ENCODE data around the gene SPSB1.

The SPSB1 gene

DNA sequence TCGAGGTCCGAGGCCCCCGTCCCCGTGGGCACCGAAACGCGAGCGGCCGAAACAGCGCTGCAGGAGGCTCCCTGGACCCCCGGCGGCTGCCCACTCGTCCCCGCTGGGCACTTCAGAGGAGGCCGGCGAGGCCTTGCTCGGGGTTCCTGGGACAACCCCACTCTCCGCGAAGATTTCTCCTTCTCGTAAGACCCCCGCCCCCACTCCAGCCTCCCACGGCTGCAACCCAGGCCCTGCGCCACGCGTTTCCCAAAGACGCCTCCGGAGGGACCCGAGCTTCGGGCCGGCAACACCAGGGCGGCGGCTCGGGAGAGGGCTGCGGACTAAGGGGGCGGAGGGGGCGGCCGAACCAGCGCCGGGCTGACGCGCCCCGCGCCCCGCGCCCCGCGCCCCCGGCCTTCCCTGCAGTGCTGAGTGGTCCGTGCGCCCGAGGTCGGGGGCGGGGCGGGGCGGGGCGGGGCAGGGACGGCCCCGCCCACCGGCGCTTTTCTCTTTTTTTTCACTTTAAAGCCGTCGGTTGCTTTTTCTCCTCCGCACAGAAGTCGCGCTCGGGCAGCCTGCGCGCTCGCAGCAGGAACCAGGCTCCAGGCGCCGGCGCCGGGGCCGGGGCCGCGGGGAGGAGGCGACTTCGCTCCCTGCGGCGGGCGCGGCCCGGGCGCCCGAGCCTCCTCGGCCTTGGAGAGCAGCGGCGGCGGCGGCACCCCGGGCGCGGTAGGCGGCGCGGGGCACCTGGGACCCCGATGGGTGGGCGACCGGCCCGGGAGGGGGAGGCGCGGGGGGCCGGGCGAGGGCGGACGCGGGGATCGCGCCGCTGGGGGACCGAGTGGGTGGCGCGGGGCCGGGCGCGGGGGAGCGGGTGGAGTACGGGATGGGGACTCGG lies at the start of gene SPSB1:
TSS of gene SPSB1 (plus strand) at position 534 of the 880 bp plus-strand sequence. CDS start 62,998 bp downstream, outside the sequence.
- peak; percentile 80 for DNase-seq (ENCODE audit: low spot score)

DNA sequence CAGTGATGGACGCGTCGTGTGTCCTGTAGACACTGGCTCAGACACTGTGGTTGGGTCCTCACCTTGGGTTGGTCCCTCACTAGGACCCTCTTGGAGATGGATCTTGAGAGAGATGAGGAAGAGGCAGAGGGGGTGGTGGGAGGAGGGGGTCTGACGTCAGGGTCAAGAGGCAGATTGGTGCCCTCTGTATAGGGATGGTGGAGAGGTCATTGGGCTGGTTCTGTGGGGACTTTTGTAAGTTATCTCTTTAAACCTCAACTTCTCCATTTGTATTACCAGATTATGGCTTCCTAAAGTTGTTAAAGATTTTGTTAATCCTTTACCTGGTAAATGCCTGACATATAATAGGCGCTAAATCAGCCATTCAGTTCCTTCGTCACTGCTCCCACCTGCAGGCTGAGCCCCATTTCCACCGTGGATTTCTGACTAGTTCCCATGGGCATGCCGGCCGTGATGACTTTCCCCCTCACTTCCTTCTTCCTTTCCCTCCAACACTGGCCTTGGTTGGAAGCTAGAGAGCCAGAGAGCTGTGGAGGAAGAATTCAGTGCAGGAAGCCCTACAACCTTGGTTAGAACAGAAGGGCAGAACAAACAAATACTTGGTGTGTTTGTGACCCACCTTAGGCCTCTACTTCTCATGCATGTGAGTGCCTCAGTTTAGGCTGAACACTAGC lies 49.5 kb upstream of the SPSB1 start:
- no peak for DNase-seq (ENCODE audit: low spot score)

DNA sequence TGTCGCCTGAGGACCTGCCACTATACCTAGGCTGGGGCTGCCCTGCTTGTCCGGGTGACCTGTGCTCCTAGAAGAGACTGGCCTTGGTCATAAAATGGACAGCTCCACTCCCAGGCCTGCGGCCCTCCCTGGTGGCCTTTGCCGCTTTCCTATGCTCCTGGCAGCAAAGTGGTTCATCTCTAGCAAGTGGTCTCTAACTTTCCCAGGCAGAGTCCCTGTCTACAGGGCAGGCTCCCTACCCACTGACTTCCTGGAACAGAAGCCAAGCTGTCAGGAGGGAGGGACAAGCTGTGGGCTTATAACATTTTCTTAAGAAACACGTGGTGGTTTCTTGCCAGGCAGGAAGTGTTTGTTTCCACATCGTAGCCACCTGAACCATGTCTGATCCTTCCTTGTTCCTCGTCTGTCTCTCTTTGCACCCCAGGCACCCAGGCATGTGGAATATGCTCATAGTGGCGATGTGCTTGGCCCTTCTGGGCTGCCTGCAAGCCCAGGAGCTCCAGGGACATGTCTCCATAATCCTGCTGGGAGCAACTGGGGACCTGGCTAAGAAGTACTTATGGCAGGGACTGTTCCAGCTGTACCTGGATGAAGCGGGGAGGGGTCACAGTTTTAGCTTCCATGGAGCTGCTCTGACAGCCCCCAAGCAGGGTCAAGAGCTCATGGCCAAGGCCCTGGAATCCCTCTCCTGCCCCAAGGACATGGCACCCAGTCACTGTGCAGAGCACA lies 48.0 kb upstream of the SPSB1 start:
- DNase-seq (ENCODE audit: low spot score) = no peak

DNA sequence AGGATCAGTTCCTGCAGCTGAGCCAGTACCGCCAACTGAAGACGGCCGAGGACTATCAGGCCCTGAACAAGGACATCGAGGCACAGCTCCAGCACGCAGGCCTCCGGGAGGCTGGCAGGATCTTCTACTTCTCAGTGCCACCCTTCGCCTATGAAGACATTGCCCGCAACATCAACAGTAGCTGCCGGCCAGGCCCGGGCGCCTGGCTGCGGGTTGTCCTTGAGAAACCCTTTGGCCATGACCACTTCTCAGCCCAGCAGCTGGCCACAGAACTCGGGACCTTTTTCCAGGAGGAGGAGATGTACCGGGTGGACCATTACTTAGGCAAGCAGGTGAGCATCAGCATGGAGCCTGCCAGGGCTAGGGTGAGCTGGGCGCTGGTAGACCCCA lies 47.5 kb upstream of the SPSB1 start:
- DNase-seq (ENCODE audit: low spot score) = no peak

DNA sequence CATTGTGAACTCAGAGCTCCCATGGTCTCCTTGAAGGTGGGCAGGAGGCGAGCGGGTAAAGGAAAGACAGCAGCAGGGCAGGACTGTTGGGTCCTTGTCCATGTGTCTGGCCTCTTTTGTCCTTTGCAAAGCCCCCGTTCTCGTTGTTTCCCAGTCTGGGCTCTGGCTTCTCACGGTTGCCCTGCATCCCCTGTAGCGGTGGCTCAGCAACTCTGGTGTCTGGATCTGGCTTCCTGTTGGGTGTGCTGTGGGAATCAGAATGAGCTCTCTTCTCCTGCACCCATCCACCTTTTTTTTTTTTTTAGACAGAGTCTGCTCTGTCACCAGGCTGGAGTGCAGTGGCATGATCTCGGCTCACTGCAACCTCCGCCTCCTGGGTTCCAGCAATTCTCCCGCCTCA lies 47.0 kb upstream of the SPSB1 start:
- no peak for DNase-seq (ENCODE audit: low spot score)

DNA sequence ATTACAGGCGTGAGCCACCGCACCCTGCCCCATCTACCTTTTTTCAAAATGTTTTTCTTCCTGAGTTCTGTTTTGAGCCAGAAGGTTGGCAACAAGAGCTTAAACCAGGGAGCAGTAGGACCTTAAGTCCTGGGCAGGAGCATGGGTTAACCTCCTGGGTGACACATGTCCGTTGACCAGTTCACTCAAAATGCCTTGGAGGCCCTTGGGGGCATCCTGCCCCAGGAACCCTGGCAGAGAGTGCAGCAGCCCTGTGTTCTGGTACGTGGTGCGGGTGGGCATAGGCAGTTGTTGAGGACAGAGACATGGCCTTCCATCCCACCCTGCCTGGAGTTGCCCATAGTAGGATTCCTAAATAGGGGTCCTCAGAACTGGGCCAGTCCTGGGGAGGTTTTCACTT lies 46.5 kb upstream of the SPSB1 start:
- no peak for DNase-seq (ENCODE audit: low spot score)

DNA sequence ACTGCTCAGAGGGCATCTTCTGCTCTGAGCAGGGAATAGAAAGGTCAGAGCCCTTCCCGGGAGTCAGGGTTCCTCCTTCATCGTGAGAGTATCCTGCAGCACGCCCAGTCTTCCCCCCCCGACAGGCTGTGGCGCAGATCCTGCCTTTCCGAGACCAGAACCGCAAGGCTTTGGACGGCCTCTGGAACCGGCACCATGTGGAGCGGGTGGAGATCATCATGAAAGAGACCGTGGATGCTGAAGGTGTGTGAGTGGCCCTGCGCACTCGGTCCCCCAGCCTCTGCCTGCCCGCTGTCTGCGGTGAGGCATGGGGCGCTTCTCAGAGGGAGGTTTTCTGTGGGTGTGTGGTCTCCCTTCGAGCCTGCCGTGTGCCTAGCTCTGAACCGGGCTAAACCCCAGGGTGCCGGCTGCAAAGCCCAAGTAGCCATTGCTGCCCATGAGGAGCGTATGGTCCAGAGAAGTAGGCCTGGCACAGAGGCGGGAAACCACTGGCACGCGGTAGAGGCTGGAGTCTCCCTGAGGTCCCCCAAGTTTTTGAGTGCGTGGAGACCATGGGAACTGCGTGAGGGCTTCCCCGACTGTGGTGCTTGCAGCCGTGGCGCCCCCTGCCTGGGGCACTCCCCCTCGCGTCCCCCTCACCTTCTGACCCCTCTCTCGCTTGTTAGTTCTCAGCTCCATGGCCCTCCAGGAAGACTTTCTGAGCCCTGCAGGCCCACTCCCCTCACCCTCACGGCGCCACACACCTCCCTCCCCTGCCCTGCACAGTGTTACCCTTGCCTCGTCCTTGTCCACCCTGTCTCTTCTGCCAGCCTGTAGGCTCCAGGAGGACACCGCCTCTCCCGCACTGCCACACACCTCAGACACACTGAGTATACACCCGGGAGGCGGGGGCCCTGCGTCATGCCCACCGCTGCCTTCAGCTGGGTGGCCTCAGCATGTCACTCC lies 45.6 kb upstream of the SPSB1 start:
- DNase-seq (ENCODE audit: low spot score) = no peak

DNA sequence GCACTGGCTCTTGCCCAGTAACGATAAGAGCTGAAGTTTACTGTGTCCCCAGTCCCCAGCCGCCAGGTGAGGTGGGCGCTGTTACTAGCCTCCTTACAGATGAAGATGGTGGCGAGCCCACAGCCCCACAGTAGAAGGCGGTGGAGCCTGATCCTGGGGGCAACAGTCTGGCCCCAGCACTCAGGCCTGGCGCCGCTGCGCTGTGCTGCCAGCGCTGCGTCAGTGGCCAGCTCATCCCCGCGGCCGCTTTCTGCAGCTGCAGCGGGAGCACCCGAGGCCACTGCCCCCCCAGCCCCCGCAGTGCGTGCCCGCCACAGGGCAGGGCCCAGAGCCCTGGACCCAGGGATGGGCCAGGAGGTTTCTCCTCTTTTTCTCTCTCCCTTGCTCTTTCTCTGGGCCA lies 44.8 kb upstream of the SPSB1 start:
- DNase-seq (ENCODE audit: low spot score) = no peak

DNA sequence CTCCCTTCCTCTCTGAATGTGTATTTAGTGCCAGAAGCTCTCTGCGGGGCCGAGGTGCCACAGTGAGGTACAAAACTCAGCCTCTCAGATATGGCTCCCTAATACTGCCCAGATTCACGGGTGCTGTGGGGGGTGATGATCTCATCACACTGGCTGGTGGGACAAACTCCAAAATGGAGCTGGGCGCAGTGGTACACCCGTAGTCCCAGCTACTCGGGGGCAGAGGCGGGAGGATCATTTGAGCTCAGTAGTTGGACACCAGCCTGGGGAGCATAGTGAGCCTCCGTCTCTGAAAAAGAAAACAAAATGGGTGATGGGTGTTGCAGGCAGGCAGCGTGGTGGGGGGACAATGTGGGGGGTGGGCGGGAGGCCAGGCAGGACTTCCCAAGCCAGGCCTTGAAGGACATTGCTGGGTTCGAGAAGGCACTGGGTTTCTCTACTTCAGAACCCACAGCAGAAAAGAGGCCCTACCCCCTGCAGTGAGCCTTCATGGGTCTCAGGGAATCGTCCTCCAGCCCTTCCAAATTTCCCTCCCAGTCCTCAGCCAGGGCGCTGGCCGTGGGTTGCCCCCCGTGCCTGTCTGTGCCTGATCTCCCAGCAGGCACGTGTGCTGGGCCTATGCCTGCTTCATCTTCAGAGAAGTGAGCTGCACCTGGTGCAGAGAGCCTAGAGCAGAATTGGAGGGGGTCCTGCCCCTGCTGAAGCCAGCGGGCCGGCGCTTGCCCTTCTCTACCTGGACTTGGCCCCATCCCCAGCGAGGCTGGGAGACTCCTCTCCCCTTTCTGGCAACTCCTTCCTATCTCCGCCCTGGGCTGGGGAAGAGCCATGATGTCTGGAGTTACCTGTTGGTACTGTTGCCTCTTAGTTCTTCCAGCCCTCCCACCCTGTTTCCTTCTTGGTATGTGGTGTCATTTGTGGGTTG lies 44.1 kb upstream of the SPSB1 start:
- no peak for DNase-seq (ENCODE audit: low spot score)

DNA sequence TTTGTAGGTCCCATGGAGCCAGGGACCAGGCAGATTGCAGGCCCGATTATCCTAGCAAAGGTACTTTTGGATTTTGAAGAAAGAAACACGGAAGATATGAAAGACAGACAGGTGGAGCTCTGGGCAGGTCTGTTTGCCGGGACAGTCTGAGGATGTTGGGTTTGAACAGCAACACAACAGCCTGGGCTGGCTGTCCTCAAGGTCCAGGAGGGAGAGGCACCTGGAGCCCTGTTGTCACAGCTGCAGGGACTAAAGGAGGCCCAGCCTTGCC lies 43.5 kb upstream of the SPSB1 start:
- no peak for DNase-seq (ENCODE audit: low spot score)

DNA sequence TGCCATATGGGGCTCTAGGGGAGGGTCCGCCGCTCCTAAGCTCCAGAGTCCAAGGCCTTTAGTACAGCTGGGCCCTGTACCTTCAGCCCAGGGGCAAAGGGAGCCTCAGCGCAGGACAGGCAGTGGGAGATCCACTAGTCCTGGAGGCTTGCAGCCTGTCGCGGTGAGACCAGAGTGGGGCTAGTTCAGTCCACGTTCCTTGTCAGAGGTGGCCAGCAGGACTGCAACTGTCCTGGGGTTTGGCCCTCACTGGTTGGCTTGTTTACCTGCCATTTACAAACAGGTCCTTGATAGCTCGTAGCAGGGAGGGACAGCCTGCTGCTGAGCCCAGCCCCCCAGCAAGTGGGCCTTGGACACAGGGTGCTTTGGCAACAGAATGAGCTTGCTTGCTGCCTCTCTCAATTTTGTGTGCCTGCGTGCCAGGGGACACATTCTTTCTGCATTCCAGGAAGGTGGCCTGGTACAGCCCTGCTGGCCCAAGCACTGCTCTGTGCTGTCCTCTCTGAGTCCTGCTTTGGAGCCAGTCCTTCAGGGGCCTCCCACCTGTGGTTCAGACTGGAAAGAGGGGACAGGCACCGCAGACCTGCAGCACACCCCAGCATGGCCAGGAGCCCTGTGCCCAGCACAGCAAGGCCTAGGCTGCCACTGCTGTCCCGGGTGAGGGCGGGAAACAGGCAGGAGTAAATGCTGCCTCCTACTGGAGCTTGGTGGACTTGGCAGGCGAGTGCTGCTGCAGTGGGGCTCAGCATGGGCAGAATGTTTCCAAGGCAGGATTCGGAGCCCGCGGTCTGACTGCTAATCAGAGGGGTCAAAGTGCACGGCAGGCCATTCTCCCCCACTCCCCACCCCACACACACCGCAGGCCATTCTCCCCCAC lies 42.9 kb upstream of the SPSB1 start:
- peak; percentile 85 for DNase-seq (ENCODE audit: low spot score)

DNA sequence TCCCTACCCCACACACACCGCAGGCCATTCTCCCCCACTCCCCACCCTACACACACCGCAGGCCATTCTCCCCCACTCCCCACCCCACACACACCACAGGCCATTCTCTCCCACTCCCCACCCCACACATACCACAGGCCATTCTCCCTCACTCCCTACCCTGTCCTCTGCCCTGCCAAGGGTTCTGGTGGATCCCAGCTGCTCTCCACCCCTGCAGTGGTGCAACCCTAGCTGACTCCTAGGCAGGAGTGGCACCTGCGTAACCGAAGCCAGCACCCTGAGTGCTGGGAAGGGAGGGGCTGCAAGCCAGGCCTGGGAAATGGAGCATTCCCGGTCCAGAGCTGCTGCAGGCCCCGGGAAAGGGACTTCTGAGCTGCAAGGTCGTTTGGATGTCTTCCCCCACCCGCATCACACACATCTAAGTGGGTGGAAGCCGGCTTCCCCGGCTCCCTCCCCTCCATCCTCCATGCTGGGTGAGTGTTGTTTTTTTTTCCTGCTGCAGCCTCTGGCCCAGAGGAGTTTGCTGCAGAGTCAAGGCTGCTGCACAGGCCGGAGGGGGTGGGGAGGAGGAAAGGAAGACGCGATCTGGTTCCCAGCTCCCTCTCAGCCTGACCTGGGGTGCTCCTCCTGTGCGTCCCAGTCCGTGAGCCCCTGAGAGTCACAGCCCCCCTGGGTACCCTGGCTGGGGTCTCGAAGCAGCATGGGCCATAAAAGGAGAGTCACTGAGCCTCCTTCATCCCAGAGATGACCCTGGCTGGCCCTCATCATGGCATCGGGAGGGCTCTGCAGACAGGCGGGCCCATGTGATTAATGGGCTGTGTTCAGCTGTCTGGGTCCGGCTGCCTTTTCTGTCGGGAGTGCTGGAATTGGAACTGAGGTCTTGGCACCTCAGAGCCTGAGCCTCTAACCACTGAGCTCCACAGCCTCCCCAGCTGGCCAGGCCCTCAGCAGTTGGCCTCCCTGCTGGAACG lies 42.0 kb upstream of the SPSB1 start:
- no peak for DNase-seq (ENCODE audit: low spot score)

DNA sequence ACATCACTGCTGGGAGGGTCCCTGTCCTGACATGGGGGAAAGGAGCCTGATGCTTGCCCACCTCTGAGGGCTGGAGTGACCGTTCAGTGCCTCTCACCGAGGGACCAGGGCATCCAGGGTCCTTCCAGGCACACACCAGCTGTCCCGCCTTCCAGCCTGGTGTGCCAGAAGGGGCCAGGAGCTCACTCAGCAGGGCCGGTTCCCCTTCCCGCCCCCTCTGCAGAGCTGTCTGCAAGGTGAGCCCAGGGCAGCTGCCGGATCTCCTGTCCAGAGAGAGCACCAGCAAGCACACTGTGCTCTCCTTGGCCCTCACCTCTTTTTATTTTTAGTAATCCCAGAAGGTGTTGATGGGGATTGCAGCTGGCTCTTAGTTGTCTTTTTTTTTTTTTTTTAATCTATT lies 41.2 kb upstream of the SPSB1 start:
- no peak for DNase-seq (ENCODE audit: low spot score)

DNA sequence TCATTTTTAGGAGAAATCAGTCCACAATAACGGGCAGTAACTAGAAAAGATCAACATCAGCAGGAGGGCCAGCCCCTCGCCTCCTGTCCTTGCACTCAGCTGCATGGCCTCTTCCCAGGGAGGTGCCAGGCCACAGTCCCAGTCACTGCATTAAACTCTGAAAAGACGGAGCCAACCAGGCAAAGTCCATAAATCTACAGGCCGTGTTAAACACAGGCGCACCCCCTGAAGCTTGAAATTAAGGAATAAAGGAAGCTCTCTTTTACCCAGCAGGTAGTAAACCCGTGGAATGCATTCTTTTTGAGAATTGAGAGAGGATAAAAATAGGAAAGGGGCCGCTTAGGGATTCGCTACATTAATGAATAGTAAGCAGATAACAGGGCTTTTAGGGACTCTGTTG lies 39.7 kb upstream of the SPSB1 start:
- DNase-seq (ENCODE audit: low spot score) = peak; percentile 67

DNA sequence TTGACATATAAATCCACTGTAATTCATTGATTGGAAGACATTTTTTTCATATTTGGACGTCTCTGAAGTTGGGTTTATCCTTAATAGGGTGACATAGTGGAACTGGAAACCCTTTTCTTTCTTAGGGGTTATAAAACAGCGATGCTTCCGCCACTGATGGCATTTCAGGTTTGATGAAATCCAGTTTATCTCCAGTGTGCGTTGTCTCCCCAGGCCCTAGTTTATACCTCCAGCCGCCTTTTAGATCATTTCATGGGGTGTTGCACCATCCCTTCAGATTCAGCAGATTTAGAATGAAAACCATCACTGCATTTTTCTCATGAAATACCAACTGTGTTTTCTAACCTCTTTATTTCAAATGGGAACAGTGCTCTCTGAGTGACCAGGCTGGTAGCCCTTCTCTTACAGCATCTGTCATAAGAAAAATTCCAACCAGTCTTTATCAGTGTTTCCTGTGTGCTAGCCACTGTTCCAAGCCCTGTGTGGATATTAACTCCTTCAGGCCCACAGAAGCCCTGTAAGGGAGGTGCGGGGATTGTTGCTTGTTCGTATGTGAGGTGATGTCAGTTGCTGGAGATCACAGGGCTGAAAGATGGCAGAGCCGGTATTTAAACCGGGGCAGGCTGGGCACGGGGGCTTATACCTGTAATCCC lies 39.1 kb upstream of the SPSB1 start:
- DNase-seq (ENCODE audit: low spot score) = no peak

DNA sequence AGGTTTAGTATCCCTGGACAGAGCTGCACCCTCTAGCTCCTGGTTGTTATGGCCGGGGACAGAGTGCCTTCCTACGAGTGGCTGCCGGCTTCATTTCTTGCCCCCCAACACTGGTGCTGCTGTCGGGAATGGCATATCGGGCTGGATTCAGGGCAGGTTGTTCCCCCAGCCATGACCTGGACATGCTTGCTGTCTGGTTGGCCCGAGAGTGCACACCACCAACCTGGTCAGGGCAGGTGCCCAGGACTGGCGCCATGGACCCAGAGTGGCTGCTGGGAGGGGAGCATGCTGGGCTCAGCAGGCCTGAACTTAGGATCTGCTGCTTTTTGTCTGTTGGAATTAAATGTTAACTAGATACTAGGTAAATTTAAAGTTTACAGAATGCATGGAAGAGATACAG lies 36.4 kb upstream of the SPSB1 start:
- DNase-seq (ENCODE audit: low spot score) = no peak

DNA sequence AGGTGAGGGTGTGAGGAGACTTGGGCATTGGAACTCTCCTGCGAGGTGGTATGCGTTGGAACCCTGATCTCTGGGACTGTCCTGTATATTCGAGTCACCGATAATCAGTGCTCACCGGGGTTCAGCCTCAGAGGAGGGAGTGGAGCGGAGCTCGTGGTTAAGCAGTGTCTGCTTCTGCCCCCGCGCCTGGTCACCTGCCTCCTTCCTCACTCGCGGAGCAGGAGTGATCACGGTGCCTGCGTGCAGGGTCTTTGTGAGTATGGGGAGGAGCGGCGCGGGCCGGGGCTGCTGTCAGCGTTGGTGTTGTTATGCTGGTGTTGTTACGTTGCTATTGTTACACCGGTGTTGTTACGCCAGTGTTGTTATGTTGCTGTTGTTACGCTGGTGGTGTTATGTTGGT lies 34.8 kb upstream of the SPSB1 start:
- DNase-seq (ENCODE audit: low spot score) = no peak

DNA sequence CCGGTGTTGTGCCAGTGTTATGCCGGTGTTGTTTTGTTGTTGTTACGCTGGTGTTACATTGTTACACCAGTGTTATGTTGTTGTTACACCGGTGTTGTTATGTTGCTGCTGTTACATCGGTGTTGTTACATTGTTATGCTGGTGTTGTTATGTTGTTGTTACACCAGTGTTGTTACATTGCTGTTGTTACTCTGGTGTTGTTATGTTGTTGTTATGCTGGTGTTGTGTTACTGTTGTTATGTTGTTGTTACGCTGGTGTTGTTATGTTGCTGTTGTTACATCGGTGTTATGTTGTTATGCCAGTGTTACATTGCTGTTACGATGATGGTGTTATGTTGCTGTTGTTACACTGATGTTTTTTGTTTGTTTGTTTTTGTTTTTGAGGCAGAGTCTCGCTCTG lies 34.1 kb upstream of the SPSB1 start:
- no peak for DNase-seq (ENCODE audit: low spot score)
